ENCODE measurements around the gene CELF4. TPM values are rescaled to one million over a fixed set of nuclear protein-coding genes. Genes with fewer than 3 reads are reported as not detected.

CELF4 gene
- total and polyA plus RNA-seq, 10 of the 15 experiments (the other 5 are each of a cell fraction or from before 2014, with no cell fraction given), result 0.03 to 0.32 TPM; not detected in 8

GRCh38 chr18:37339701-37340215 is 225.8 kb downstream of the CELF4 start:
- intact Hi-C loops (cut with micrococcal nuclease; ENCODE audit: unreplicated experiment) (loop anchor here (5.0 kb wide), 1 partner anchor 397 kb away; no protein-coding TSS in a partner anchor), in situ Hi-C loops (cut with MboI) (no loop called here)
- CTCF ChIA-PET, result no interaction called here
- Histone ChIP-seq H3K4me3 (no peak overlapping the region), H3K27ac (ENCODE audit: control insufficient read depth, insufficient read depth) (no peak overlapping the region), H2AFZ (ENCODE audit: control insufficient read depth, low read depth, low read length) (no peak overlapping the region), H3K4me2 (ENCODE audit: control insufficient read depth, insufficient read depth) (no peak overlapping the region), H3K9ac (ENCODE audit: control insufficient read depth, insufficient read depth, low read length) (no peak overlapping the region), H4K20me1 (ENCODE audit: control insufficient read depth, insufficient read depth) (no peaks in the 10 kb centered on the region), H3K27me3 (replicated peaks in 1 of 2; ENCODE audit: control insufficient read depth in 2 of 2, insufficient read depth in 2 of 2, low read length in 1 of 2) (peaks cover 2% of the 10 kb centered on the region in 2 experiments; a peak in 2 of 4 replicates), H3K79me2 (ENCODE audit: control insufficient read depth, insufficient read depth, low read length) (no peaks in the 10 kb centered on the region), H3K36me3 (ENCODE audit: control insufficient read depth in 2 of 2, insufficient read depth in 2 of 2, low read length in 1 of 2) (no peaks in the 10 kb centered on the region), H3K4me1 (ENCODE audit: control insufficient read depth, insufficient read depth, low read length) (no peaks in the 10 kb centered on the region), H3K9me3 (replicated peaks; ENCODE audit: control insufficient read depth, insufficient read depth, low read length) (no peaks in the 10 kb centered on the region)
- ATAC-seq (no peak), FAIRE-seq (no peak), DNase-seq (ENCODE audit: low read depth, low spot score) (no peak)
- RAD21 ChIA-PET (ENCODE audit: unreplicated experiment), result no interaction called here
- no peak for TF ChIP-seq POLR2A (IDR thresholded peaks at IDR 0.05; ENCODE audit: low read depth, low read length)
- TF ChIP-seq NR2C1 (IDR thresholded peaks at IDR 0.05), result no peak
- TF ChIP-seq ZNF384 (IDR thresholded peaks at IDR 0.05; ENCODE audit: borderline replicate concordance, low read depth, low read length), result no peak
- no peak for TF ChIP-seq NFXL1 (IDR thresholded peaks at IDR 0.05; ENCODE audit: borderline replicate concordance)
- TF ChIP-seq GABPA (IDR thresholded peaks at IDR 0.05; ENCODE audit: low read depth), result no peak
- TF ChIP-seq PRDM15 (CRISPR knock-in tag; IDR thresholded peaks at IDR 0.05), result no peak
- TF ChIP-seq NKRF (conservative IDR thresholded peaks at IDR 0.05), result no peak
- no peak for TF ChIP-seq HDAC6 (IDR thresholded peaks at IDR 0.05; ENCODE audit: unreplicated experiment)
- TF ChIP-seq NFYA (IDR thresholded peaks at IDR 0.05; ENCODE audit: borderline replicate concordance, low read depth, low read length), result no peak
- TF ChIP-seq PAX5 (IDR thresholded peaks at IDR 0.05; ENCODE audit: borderline replicate concordance, low read depth, low read length), result no peak
- no peak for TF ChIP-seq EP300 (IDR thresholded peaks at IDR 0.05; ENCODE audit: borderline replicate concordance in 1 of 2, control insufficient read depth in 1 of 2, low read depth in 2 of 2, low read length in 2 of 2)
- SMC1A ChIA-PET (ENCODE audit: uncharacterized antibody, unreplicated experiment), result no interaction called here
- WGBS (ENCODE audit: insufficient coverage, insufficient replicate concordance, low lambda C conversion rate, missing lambda C conversion rate), result 41% methylated on average over 11 of the region's 11 CpGs
- POLR2A ChIA-PET, result no interaction called here
- no TSS peak for BruUV-seq (replicated peaks)

Measured in GM12878 (cell line).